H1 (cell line): ENCODE measurements around the gene EVX2. TPM values are rescaled to one million over a fixed set of nuclear protein-coding genes. Genes with fewer than 3 reads are reported as not detected.

ENCODE experiments used
- CTCF ChIP-seq, 3 experiments: IDR thresholded peaks; 1 replicate in 2 of 3; 2 replicates in 1 of 3; pipeline versions ENCODE4 v1.5.1 to v1.6.1; 2011; ENCODE audit warnings: low read length in 3 of 3, mild to moderate bottlenecking in 3 of 3, inconsistent platforms in 2 of 3, low read depth in 1 of 3, moderate library complexity in 1 of 3; ENCODE audit not compliant: insufficient read depth in 1 of 3; ENCODE audit errors: control extremely low read depth in 1 of 3
- EZH2 ChIP-seq: fragments of 200-600 bp; sonication (generic); IDR thresholded peaks from 2 replicates; pipeline ENCODE4 v1.7.1; 2012; ENCODE audit warnings: low read depth, mild to moderate bottlenecking, moderate library complexity, low read length, inconsistent platforms; ENCODE audit not compliant: severe bottlenecking
- KDM1A ChIP-seq: fragments of 200-600, 300-600 bp; sonication (generic); IDR thresholded peaks from 2 replicates; pipeline ENCODE4 v1.7.1; 2016; ENCODE audit warnings: mild to moderate bottlenecking, low read length, borderline replicate concordance
- MAFK ChIP-seq: IDR thresholded peaks from 2 replicates; pipeline ENCODE4 v1.6.1; 2012; ENCODE audit warnings: low read depth, mild to moderate bottlenecking, improper control_type of control experiment, low read length
- PHF8 ChIP-seq: fragments of 200-600 bp; sonication (generic); conservative IDR thresholded peaks from 2 replicates; pipeline ENCODE4 v1.7.1; 2012; ENCODE audit warnings: low read depth, mild to moderate bottlenecking, inconsistent platforms, low read length, moderate library complexity
- RAD21 ChIP-seq, 2 experiments: IDR thresholded peaks in 1 of 2; conservative IDR thresholded peaks in 1 of 2; 2 replicates each; pipeline ENCODE4 v1.6.1; 2011; ENCODE audit warnings: low read depth in 2 of 2, low read length in 2 of 2, improper control_type of control experiment in 1 of 2, inconsistent platforms in 1 of 2, mild to moderate bottlenecking in 1 of 2, moderate library complexity in 1 of 2
- RXRA ChIP-seq: IDR thresholded peaks from 2 replicates; pipeline ENCODE4 v1.6.1; 2011; ENCODE audit warnings: low read depth, mild to moderate bottlenecking, low read length, moderate library complexity; ENCODE audit not compliant: insufficient read depth
- ZNF274 ChIP-seq: IDR thresholded peaks from 2 replicates; pipeline ENCODE4 v1.7.0; 2012; ENCODE audit warnings: low read length, borderline replicate concordance; ENCODE audit errors: extremely low read depth
- polyA plus RNA-seq, 7 experiments: library from polyadenylated mRNA; depleted of rRNA in 3 of 7; stranded (reverse) in 5 of 7; unstranded in 2 of 7; fragments of >200 nt in 5 of 7; fragments of 200-250 nt in 2 of 7; gene quantifications; 1 replicate in 5 of 7; 2 replicates in 1 of 7; 4 replicates in 1 of 7; pipeline versions ENCODE4 v1.2.1 to v1.2.3, GENCODE V29; 2011 to 2013; ENCODE audit warnings: missing spikeins in 2 of 7, mixed read lengths in 2 of 7
- total RNA-seq: library from RNA; stranded (reverse); fragmentation: NEBNext Ultra II Directional; extraction: Animal tissue kit (Norgen Biotek cat#: 25700); gene quantifications from 2 replicates; pipeline ENCODE4 v1.2.1, GENCODE V29; 2021

Gene EVX2
- total and polyA plus RNA-seq, 2 of the 8 experiments (the other 6 are each of a cell fraction or from before 2014, with no cell fraction given): not detected

GRCh38 chr2:176105078-176105729 lies 21.4 kb upstream of the EVX2 start (continued):
- TF ChIP-seq CTCF (IDR thresholded peaks at IDR 0.05; ENCODE audit: control extremely low read depth in 1 of 3, insufficient read depth in 1 of 3, low read depth in 1 of 3, low read length in 3 of 3): no peak
- no peak for TF ChIP-seq KDM1A
- no peak for TF ChIP-seq MAFK
- TF ChIP-seq ZNF274: no peak
- TF ChIP-seq RAD21 (IDR thresholded peaks at IDR 0.05 in 1 of 2, conservative IDR thresholded peaks at IDR 0.05 in 1 of 2; ENCODE audit: low read depth in 2 of 2, low read length in 2 of 2): no peak
- TF ChIP-seq PHF8: no peak
- peak; percentile 78 for TF ChIP-seq EZH2
- TF ChIP-seq RXRA: no peak
